Measurements from ENCODE around the gene LTBP3. TPM values are rescaled to one million over a fixed set of nuclear protein-coding genes. Genes with fewer than 3 reads are reported as not detected.

Gene LTBP3
- total and polyA plus RNA-seq, 2 of the 13 experiments (the other 11 are each of a cell fraction or from before 2014, with no cell fraction given), result 12.2 to 68.1 TPM

DNA sequence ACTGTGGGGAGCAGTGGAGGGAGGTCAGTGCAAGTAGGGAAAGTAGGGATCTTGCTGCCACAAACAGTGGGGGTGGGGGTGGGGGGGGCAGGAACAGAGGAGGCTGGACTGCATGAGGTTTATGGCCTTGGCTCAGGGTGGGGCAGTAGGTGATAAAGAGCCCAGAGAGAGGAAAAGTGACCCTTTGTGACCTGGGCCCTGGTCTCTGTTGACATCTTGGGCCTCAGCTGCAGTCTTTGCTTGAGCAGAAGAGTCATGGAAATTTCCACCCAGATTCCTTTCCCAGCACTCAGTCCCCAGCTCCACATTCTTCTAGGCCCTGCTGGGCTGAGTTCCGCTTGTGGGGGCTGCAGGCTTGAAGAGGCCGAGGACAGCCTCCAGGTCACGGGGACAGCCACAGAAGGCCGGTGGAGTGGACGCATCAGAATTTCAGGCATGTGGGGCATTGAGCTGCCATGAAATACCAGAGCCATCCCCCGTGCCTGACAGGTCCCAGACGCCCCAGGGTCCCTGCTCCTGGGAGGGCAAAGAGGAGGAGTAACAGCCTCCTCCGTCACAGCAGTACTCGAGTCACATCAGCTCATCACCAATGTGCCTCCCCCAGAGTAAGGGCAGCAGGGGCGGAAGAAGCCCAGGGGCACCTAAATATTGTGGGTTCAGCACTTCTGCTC, 69.0 kb downstream of the LTBP3 start (continued):
- TF ChIP-seq TRIM24 (CRISPR knock-in tag; IDR thresholded peaks at IDR 0.05) (no peak), ZEB1 (IDR thresholded peaks at IDR 0.05; ENCODE audit: insufficient replicate concordance, low read depth) (no peak), ZNF605 (CRISPR knock-in tag; IDR thresholded peaks at IDR 0.05) (no peak), POGZ (CRISPR knock-in tag; IDR thresholded peaks at IDR 0.05) (no peak), ZNF251 (CRISPR knock-in tag; IDR thresholded peaks at IDR 0.05) (no peak), NPAS2 (CRISPR knock-in tag; IDR thresholded peaks at IDR 0.05; ENCODE audit: borderline replicate concordance) (no peak), ZNF644 (CRISPR knock-in tag; IDR thresholded peaks at IDR 0.05; ENCODE audit: low read depth) (no peak), ZNF709 (CRISPR knock-in tag; IDR thresholded peaks at IDR 0.05) (peak; percentile 18; the same call in 1 of the 2 replicates), EP300 (IDR thresholded peaks at IDR 0.05; ENCODE audit: low read depth in 2 of 2, low read length in 2 of 2) (peak in 1 of 2 experiments; percentile 81; a peak in 2 of 4 replicates), EP300 (CRISPR knock-in tag; IDR thresholded peaks at IDR 0.05; ENCODE audit: borderline replicate concordance) (peak; percentile 54; the same call in 1 of the 2 replicates), EZH2 (conservative IDR thresholded peaks at IDR 0.05; ENCODE audit: low read depth, low read length) (no peak), ZNF747 (CRISPR knock-in tag; IDR thresholded peaks at IDR 0.05; ENCODE audit: borderline replicate concordance) (no peak), PAWR (CRISPR knock-in tag; IDR thresholded peaks at IDR 0.05; ENCODE audit: borderline replicate concordance) (no peak), ZNF407 (CRISPR knock-in tag; IDR thresholded peaks at IDR 0.05; ENCODE audit: not compliant biosample characterization) (no peak), HOXA3 (CRISPR knock-in tag; IDR thresholded peaks at IDR 0.05) (peak; percentile 46), SCMH1 (CRISPR knock-in tag; IDR thresholded peaks at IDR 0.05; ENCODE audit: borderline replicate concordance) (no peak), GFI1 (CRISPR knock-in tag; IDR thresholded peaks at IDR 0.05; ENCODE audit: borderline replicate concordance) (no peak), POLR2AphosphoS5 (IDR thresholded peaks at IDR 0.05; ENCODE audit: low read depth, low read length) (peak; percentile 50; the same call in 1 of the 2 replicates), ZNF484 (CRISPR knock-in tag; IDR thresholded peaks at IDR 0.05; ENCODE audit: borderline replicate concordance, low read depth) (no peak), ATF7-NPFF (CRISPR knock-in tag; IDR thresholded peaks at IDR 0.05; ENCODE audit: low read depth) (peak; percentile 19; the same call in 1 of the 2 replicates), MIER2 (CRISPR knock-in tag; IDR thresholded peaks at IDR 0.05) (no peak), TOE1 (CRISPR knock-in tag; IDR thresholded peaks at IDR 0.05) (no peak), MTF1 (CRISPR knock-in tag; IDR thresholded peaks at IDR 0.05) (no peak), ZSCAN20 (CRISPR knock-in tag; IDR thresholded peaks at IDR 0.05; ENCODE audit: borderline replicate concordance) (no peak), MTA3 (CRISPR knock-in tag; IDR thresholded peaks at IDR 0.05) (no peak)
